GM18502 (cell line): ENCODE data around the gene ASTL.

Experiments used
- ATAC-seq: cut with Tn5 transposase; IDR thresholded peaks from one replicate; pipeline ENCODE4 v1.9.1; 2021; ENCODE audit warnings: mild to moderate bottlenecking; ENCODE audit not compliant: unreplicated experiment, poor library complexity

Gene ASTL

DNA sequence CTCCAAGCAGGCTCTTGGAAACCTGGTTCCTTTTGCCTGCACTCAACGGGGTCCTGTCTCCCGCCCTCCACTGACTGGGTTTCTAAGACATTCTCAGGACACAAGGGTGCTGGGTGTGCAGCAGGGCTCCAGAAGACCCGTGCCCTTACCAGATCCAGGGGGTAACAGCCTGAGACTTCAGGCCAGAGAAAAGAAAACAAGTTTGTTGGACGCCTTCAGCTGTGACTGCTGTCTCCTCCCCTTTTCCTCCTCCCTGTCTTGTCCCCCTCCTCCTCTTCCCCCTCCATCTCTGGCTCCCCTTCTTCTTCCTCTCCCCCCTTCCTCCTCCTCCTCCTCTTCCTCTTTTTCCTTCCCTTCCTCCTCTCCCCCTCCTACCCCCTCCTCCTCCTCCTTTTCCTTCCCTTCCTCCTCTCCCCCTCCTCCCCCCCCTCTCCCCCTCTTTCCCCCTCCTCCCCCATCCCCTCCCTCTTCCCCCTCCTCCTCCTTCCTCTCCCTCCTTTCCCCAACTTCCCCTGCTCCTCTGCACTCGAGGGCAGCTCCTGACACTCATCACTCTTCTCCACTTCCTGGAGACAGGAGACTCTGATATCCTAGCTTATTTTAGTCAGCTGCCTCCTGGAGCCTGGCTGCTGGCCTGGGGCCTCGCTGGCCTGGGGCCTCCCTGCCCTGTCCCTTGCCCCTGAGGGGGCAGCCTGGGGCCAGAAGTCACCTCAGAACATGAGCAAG is 34.4 kb downstream of the ASTL start:
- no peak for ATAC-seq

DNA sequence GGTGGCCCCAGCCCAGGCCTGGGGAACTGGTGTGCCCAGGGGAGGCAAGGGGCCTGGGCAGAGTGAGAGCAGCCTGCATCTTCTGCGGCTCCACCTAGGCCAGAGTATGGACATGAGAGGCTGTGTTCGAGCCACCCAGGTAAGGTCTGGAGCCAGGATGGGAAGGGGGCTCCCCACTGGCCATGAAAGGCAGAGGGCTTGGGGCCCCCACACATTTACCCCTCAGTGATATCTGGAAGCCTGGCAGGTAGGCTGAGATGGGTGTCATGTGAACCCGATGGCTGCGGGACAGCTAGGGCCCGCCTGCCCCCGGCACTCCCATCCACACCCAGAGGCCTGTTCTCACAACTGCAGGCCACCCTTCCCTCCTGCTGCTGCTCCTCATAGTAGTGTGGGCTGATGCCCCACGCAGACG is 35.1 kb downstream of the ASTL start:
- no peak for ATAC-seq

DNA sequence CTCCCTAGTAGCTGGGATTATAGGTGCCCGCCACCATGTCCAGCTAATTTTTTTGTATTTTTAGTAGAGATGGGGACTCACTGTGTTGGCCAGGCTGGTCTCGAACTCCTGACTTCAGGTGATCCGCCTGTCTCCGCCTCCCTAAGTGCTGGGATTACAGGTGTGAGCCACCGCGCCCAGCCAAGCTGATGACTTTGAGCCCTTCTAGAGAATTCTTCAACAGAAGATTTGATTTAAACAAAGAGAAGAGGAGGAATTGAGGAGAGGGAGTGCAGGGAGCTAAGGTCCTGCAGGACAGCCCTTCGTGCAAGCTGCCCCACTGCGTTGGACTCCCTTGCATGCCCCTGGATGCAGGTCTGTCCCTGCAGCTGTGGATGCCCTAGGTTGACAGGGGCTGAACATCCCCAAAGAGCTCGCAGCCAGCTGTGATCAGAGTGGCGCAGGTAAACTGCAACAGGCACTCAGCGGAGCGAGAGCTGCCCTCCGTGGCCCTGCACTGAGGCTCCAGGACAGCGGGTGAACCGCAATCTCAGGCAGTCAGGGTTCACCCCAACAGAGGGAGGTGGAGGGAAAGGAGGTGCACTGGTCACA is 35.6 kb downstream of the ASTL start:
- ATAC-seq = no peak

DNA sequence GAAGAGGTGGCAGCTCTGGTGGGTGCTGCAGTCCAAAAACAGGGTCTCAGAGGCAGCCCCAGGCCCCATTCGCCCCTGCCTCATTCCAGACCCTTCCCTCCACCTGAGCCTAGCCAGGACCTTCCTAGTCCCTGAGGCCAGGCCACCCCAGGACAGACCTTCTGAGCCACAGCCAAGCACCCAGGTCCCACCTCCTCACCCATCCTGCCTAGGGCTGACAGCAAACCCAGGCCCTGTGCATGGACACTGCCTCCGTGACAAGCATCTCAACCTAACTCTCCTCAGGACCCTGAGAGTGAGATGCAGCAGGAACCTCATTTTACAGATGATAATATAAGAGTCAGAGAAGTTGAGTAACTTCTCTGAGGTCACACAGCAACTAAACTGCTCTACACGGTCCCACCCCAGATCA is 37.4 kb downstream of the ASTL start:
- no peak for ATAC-seq

DNA sequence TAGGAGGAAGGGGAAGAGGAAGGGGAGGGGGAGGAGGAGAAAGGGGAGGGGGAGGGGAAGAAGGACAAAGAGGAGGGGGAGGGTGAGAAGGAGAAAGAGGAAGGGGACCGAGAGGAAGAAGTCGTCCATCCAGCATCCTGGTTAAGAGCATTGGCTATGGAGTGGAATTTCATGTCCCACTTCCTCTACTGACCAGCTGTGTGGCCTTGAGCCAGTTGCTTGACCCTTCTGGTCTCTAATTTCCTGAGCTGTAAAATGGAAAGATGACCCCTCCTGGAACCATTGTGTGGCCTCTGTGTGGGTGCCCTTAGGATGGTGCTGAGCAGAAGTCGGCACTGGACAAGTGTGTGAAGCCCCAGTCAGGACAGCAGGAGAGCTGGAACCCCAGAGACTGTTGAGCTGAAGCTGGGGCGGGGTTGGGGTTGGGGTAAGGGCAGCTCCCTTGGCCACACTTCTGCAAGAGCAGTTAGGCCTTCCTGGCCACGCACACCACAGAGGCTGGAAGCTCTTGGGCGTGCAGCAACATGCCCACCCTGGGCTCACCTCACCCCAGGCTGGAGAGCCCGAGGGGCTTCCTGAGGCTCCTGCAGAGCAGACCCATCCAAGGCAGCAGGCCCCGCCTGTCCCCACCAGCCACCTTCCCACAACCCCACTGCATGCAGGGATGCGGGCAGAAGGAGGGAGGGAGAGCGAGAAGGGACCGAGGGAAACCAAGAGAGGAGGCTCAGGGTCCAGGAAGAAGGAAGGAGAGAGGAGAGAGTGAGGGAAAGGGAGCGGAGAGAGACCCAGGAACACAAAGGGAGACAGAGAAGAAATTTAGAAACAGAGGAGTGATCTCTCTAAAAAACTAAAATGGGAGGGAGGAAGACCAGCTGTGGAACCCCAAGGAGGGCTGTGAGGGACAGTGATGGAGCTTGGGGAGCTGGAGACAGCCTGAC is 38.2 kb downstream of the ASTL start:
- ATAC-seq = no peak

DNA sequence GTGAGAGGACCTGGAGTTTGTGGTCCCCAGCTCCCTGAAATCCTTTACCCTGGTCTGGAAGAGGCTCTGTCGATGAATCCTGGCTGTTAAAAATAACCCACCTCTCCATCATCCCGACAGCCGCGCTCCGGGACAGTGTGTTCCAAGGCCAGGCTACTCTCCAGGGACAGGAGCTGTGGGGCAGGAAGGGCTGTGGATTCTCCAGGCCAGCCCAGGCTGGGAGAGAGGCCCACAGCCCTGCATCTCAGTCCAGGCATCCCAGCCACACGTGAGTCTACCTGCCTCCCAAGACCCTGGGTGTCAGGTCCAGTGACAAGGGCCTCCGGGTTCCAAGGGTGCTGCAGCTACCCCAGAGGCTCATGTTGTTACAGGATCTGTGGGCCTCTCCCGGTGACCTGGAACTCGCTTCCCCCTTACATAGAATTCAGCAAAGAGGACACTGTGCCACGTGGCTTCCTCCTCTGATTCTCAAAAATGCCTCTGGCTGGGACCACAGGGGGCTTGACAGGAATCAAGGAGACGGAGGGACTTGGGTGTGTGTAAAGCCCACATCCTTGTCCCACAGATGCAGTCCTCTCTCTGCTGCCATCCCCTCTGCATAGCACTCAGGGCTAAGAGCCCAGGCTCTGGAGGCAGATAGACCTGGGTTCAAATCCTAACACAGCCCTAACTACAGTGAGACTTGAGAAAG is 39.3 kb downstream of the ASTL start:
- no peak for ATAC-seq

DNA sequence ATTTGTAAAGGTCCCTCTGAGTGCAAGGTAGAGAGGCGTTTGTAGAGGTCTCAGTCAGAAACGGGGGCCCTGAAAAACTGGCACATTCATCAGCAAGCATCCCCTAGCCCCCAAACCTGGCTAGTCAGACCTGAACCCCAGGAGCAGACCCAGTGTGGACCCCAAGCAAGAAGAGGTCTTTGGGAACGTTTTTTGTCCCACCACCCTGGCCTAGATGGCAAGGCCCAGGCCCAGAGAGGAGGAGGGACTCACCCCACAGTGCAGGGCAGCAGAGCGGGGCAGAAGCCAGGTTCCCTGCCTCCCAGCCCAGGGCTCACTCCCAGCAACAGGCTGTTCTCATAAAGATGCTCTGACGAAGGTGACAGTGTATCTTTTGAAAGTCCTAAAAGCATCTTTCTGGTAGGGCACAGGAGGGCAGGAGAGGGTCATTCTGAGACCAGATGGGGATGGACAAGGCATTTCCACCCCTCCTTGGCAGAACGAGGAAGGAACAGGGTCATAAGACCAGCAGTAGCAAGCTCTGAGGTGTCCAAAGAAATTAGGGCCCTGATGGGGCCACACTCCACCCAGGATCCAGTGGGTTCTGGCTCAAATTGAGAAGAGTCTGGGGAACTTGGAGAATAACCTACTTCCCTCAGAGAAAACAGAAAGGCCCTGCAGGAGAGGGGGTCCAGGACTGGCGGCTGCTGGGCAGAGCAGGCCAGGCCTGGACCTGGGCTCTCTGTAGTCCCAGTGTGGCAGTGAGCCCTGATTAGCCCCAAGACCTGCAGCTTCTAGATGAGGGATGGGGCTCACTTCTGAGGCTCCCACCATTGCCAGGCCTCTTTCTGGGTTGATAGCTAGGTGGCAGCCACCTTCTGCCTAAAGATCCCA is 40.1 kb downstream of the ASTL start:
- ATAC-seq = no peak

DNA sequence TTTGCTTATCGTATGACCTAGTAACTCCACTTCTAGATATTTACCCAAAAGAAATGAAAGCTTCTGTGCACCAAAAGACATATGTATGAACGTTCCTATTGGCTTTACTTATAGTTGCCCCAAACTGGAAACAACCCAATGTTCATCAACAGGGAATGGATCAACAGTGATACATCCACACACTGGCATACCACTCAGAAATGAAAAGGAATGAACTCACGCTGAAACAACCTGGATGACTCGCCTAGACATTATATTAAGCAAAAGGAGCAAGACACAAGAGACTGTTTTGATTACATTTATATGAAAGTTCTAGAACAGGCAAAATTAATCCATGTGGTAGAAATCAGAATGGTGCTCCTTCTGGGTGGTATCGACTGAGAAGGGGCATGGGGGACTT is 40.9 kb downstream of the ASTL start:
- ATAC-seq = no peak

DNA sequence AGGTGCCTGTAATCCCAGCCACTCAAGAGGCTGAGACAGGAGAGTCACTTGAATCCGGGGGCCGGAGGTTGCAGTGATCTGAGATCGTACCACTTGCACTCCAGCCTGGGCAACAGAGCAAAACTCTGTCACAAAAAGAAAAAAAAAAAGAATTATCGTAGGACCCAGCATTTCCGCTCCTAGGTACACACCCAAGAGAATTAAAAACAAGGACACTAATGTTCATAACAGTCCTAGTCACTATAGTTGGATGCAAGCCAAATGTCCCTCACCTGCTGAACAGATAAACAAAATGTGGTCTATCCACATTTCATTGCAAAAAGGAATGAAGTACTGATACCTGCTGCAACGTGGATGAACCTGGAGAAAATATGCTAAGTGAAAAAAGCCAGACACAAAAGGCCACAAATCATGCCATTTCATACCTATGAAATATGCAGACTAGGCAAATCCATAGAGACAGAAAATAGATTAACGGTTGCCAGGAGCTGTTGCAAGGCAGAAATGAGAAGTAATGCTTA is 43.1 kb downstream of the ASTL start:
- no peak for ATAC-seq

DNA sequence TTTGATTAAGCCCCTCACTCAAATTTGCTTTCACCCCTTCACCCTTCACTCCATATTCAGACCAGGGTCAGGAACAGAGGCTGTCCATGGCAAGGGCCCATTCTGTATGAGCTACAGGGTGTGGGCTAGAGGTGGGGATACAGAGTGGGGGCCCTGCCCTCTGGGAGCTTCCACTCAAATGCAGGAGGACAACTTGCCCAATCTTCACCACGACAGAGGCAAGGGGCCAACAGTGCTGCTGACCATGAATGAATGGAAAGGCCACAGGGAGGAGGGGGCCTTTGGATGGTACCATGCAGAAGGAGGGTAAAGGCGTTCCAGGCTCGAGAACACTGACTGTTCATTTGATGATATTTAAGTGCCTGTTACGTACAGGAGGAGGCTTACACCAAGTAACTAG is 44.8 kb downstream of the ASTL start:
- ATAC-seq = no peak

DNA sequence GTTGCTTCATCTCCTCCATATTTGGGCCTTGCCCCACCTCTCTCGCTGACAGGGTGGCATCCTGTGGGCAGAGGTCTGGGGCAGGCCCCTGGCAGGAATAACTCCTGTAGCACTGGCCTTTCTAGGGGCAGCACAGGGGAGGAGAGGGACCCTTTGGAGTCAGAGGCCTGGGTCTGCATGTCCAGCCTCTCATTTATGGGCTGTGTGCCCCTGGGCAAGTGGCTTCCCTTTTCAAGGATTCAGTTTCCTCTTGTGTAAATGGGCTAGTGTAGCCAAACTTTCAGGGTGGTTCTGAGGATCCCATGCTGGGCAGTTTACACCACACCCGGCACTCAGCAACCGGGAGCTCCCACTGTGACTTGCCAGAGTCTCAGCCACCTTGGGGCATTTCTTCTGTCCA is 45.4 kb downstream of the ASTL start:
- ATAC-seq = no peak

DNA sequence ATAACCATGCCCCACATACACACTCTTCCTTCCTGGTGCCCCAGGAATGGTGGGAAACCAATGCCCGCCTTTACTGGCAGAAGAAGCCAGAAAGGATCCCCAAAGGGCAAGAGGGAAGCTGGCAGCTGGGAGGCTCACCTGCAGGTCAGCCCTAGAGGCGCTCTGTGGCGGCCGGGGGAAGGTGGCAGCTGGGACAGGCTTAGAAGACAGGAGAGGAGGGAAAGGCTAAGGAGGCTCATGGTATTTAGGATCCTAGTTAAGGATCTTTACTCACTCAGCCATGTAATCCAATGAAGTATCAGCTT is 45.8 kb downstream of the ASTL start:
- no peak for ATAC-seq

DNA sequence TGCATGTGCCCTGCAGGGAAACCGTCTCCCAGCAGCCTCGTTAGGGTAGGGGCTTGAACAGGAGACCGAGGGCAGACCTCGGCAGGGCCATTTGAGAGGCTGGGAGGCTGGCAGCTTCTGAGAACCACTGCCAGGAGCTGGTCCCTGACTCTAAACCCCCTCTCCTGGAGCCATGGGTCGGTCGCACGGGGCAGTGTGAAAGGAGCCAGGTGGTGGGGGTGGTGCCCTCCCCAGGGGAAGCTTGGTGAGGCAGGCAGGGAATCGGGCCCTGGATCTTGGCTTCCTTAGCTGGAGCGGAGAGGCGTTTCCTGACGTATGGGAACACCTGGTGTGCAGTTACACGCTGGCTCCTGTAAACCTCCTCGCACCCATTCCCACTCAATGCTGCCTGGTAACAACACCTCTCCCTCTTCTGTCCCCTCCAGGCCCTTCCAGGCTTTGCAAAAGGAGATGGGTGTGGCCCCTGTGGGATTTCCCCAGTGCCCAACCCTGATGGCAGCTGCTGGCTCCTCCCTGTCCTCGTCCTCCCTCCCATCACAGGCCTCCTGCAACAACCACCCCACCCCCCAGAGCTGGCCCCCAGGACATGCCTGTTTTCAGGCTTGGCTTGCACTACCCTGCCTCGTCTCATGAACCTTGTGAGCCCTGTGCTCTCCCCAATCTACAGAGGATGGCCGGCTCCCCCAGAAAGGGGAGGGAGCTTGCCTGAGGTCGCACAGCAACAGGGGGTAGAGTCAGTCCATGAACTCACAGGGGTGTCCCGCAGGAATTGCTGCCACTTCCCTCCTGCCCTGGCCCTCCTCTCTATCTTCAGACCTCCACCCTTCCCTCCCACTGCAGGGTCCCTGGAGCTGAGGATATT is 46.4 kb downstream of the ASTL start:
- no peak for ATAC-seq

DNA sequence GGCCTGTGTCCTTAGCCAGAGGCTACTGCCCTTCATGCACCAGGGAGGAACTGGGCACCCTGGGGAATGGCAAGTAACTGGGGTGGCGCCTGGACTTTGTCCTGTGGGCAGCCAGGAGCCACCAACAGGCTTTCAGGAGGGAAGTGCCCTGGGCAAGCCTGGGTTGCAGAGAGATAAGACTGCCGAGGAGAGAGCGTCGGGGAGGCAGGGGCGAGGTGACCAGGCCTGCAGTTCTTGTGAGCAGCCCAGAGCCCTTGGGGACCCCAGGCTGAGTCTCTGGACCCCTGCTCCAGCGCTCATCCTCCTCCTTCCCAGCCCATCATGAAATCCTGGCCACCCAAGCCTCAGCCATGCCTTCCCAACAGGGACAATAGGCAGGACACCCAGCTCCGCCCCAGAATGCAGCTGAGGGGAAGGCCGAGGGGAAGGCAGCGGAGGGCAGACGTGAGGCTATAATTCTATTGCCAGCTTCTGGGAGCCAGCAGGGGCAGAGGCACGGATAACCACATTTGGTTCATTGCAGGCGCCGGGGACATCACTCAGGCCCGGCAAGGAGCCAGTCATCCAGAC is 47.1 kb downstream of the ASTL start:
- ATAC-seq = no peak

DNA sequence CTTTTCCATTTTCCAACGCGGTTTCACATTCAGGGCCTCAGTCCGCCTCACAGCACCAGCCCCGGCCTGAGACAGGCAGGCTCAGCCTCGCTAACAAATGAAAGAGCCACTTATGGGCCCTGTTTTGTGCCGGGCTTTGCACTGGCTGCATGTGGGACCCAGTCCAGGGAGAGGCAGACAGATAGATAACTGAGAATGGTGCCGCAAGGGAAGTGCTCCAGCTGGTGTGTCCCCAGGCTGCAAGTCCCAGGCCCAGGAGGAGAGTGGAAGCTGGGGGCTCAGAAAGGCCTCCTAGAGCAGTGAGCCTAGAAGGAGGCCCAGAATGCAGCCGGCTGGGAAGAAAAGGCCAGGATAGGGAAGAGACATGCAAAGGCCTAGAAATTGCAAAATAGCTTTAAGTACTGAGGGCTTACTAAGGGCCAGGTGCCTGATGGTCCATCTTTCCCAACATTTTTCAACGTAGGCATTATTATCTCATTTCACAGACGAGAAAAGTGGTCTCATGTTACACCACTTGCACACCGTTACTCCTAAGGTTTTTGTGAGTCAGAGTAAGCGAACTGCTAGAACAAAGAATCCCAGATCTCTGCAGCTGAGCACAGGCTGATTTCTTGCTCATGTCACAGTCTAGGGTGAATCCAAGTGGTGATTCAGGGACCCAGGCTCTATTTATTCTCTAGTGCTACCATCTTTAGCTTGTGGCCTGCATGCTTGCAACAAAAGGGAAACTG is 47.9 kb downstream of the ASTL start:
- no peak for ATAC-seq

DNA sequence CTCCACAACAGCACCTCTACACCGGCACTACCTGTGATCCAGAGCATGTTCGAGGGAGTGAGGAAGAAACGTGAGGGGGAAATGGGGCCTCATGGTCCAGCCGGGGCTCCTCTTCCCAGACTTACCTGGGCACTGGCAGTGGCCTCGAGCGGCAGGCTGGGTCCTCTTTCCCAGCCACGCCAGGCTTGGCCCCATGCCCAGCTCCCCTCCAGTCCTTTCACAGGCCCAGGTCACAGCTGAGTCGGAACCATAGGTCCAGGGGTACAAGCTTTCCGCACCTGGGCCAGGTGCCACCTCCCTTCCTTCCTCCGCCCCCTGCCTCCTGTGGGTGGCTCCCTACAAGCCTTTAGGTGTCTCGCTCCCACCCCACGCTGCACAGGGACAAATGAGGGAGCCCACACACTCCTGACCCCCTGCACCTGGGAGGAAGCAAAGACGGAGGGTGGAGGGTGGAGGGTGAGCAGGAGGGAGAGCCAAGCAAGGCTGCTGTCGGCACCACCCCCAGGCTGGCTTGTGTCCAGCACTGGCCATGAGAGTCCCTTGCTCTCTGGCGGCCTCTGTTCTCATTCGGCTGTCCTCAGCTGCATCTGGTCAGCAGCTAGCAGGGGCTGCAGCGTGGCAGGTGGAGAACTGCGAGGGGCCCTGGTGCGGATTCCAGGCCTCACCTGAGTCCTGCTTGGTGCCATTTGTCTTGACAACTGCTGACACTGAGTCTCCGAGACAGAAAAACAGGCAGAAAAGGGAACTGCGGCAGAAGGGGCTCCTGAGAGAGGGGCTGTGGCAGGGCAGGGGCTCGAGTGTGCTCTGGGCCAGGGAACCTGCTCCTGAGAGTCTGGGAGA is 48.7 kb downstream of the ASTL start:
- no peak for ATAC-seq
